ENCODE measurements around the gene GALR3. TPM values are rescaled to one million over a fixed set of nuclear protein-coding genes. Genes with fewer than 3 reads are reported as not detected.

GALR3 gene
- total RNA-seq, 1 donor from 2014 or later: not detected

DNA sequence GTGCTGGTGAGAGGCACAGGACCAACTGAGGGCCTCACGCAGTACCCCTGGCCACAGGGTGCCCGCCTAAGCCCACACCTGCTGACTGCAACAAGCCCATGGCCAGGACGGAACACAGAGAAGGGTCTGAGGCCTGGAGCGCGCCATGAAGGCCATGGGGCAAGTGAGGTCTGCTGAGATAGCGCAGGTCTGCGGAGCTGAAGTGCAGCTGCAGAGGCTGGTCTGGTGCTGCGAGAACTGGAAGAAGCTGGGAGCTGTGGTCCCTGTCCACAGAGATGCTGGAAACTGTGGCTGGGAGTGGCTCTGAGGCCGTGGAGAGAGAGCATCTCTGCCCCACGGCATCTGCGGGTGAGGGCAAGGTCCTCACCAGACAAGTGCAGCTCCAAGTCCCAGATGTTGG lies 8.3 kb downstream of the GALR3 start:
- H3K9me3 Mint-ChIP-seq (ENCODE audit: unreplicated experiment): no peaks in the 10 kb centered on the region
- peaks cover 2% of the 10 kb centered on the region for H3K27me3 Mint-ChIP-seq (ENCODE audit: unreplicated experiment)
- peaks cover 4% of the 10 kb centered on the region for H3K36me3 Mint-ChIP-seq (ENCODE audit: unreplicated experiment)
- H3K27ac Mint-ChIP-seq (ENCODE audit: unreplicated experiment): no peak overlapping the region
- no peak for DNase-seq
- H3K4me1 Mint-ChIP-seq (ENCODE audit: low read depth, unreplicated experiment): no peaks in the 10 kb centered on the region
- no peak overlapping the region for H3K4me3 Mint-ChIP-seq (ENCODE audit: unreplicated experiment)
- TF ChIP-seq, protein P1, sequence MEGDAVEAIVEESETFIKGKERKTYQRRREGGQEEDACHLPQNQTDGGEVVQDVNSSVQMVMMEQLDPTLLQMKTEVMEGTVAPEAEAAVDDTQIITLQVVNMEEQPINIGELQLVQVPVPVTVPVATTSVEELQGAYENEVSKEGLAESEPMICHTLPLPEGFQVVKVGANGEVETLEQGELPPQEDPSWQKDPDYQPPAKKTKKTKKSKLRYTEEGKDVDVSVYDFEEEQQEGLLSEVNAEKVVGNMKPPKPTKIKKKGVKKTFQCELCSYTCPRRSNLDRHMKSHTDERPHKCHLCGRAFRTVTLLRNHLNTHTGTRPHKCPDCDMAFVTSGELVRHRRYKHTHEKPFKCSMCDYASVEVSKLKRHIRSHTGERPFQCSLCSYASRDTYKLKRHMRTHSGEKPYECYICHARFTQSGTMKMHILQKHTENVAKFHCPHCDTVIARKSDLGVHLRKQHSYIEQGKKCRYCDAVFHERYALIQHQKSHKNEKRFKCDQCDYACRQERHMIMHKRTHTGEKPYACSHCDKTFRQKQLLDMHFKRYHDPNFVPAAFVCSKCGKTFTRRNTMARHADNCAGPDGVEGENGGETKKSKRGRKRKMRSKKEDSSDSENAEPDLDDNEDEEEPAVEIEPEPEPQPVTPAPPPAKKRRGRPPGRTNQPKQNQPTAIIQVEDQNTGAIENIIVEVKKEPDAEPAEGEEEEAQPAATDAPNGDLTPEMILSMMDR (IDR thresholded peaks at IDR 0.05; ENCODE audit: partially characterized antibody, unreplicated experiment): no peak

GRCh38 chr22:37832022-37832857 lies 9.1 kb downstream of the GALR3 start:
- H3K36me3 Mint-ChIP-seq (ENCODE audit: unreplicated experiment): peaks cover 4% of the 10 kb centered on the region
- H3K27me3 Mint-ChIP-seq (ENCODE audit: unreplicated experiment): peaks cover 2% of the 10 kb centered on the region
- H3K4me3 Mint-ChIP-seq (ENCODE audit: unreplicated experiment): no peak overlapping the region
- no peak overlapping the region for H3K27ac Mint-ChIP-seq (ENCODE audit: unreplicated experiment)
- H3K4me1 Mint-ChIP-seq (ENCODE audit: low read depth, unreplicated experiment): no peaks in the 10 kb centered on the region
- TF ChIP-seq, protein P1 (IDR thresholded peaks at IDR 0.05; ENCODE audit: partially characterized antibody, unreplicated experiment): no peak
- no peaks in the 10 kb centered on the region for H3K9me3 Mint-ChIP-seq (ENCODE audit: unreplicated experiment)
- no peak for DNase-seq

DNA sequence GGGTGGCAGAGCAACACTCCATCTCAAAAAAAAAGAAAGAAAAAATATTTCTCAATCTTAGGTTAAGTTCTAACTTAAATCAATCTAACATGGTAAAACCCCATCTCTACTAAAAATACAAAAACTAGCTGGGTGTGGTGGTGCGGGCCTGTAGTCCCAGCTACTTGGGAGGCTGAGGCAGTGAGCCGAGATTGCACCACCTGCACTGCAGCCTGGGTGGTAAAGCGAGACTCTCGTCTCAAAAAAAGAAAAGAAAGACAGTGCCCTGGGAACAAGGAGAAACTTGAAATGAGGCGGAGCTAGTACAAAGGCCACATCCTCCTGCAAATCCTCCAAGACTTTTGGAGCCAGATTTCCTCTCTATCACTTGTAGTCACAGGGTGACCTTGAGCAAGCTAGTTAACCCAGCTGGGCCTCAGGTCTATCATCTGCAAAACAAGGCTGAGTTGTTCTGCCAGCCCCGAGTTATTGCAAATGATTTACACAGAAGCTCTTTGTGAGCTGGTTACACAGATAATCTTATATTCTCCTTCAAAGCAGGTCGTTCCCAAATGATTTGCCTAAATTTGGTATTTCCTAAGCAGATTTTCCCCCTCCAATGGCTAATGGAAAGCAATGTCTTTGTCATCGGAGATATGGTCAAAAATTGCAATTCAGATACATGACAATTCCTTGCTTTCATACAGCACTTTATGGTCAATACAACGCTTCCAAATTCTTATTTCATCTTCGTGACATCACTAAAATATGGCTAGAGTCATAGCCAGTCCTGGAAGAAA lies 19.0 kb downstream of the GALR3 start:
- Mint-ChIP-seq H3K4me3 (ENCODE audit: unreplicated experiment) (peak overlapping the region; percentile 66), H3K9me3 (ENCODE audit: unreplicated experiment) (no peaks in the 10 kb centered on the region), H3K27ac (ENCODE audit: unreplicated experiment) (no peak overlapping the region), H3K36me3 (ENCODE audit: unreplicated experiment) (no peaks in the 10 kb centered on the region), H3K4me1 (ENCODE audit: low read depth, unreplicated experiment) (peaks cover 3% of the 10 kb centered on the region), H3K27me3 (ENCODE audit: unreplicated experiment) (no peaks in the 10 kb centered on the region)
- DNase-seq: no peak
- TF ChIP-seq, protein P1 (IDR thresholded peaks at IDR 0.05; ENCODE audit: partially characterized antibody, unreplicated experiment): no peak

GRCh38 chr22:37843741-37844089 lies 20.5 kb downstream of the GALR3 start:
- peaks cover 9% of the 10 kb centered on the region for H3K9me3 Mint-ChIP-seq (ENCODE audit: unreplicated experiment)
- H3K4me3 Mint-ChIP-seq (ENCODE audit: unreplicated experiment): peak overlapping the region; percentile 94
- peaks cover 2% of the 10 kb centered on the region for H3K27me3 Mint-ChIP-seq (ENCODE audit: unreplicated experiment)
- H3K36me3 Mint-ChIP-seq (ENCODE audit: unreplicated experiment): no peaks in the 10 kb centered on the region
- peak overlapping the region; percentile 74 for H3K27ac Mint-ChIP-seq (ENCODE audit: unreplicated experiment)
- H3K4me1 Mint-ChIP-seq (ENCODE audit: low read depth, unreplicated experiment): peaks cover 5% of the 10 kb centered on the region
- DNase-seq: peak; percentile 71
- TF ChIP-seq, protein P1 (IDR thresholded peaks at IDR 0.05; ENCODE audit: partially characterized antibody, unreplicated experiment): no peak

DNA sequence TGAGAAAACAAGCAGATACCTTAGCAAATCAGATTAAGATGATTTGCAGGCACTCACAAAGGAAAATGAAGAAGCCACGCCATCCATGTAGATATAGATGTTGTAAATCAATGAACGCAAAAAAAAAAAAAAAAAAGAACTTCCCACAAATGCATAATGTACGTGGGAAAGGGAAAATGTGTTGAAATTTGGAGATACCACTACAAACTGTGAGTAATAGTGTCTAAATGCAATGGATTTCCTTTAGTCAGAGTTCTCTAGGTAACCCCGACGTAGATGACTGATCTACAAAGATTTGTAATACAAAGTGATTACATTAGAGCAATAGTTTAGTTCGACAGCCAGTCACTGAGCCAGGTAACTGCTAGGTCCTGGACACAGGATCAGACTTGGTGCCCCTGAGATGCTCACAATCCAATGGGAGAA lies 21.7 kb downstream of the GALR3 start:
- peaks cover 10% of the 10 kb centered on the region for H3K9me3 Mint-ChIP-seq (ENCODE audit: unreplicated experiment)
- H3K27me3 Mint-ChIP-seq (ENCODE audit: unreplicated experiment): peaks cover 6% of the 10 kb centered on the region
- peak overlapping the region; percentile 81 for H3K4me3 Mint-ChIP-seq (ENCODE audit: unreplicated experiment)
- H3K27ac Mint-ChIP-seq (ENCODE audit: unreplicated experiment): no peak overlapping the region
- H3K4me1 Mint-ChIP-seq (ENCODE audit: low read depth, unreplicated experiment): peaks cover 5% of the 10 kb centered on the region
- TF ChIP-seq, protein P1 (IDR thresholded peaks at IDR 0.05; ENCODE audit: partially characterized antibody, unreplicated experiment): no peak
- H3K36me3 Mint-ChIP-seq (ENCODE audit: unreplicated experiment): no peaks in the 10 kb centered on the region
- no peak for DNase-seq
